Left ventricle myocardium inferior (tissue), 1 donor: ENCODE data around the gene MGAT1. TPM values are rescaled to one million over a fixed set of nuclear protein-coding genes. Genes with fewer than 3 reads are reported as not detected.

Experiments
- DNase-seq: peaks from one replicate; pipeline ENCODE4 v3.0.0-alpha.2; 2020
- H3K27ac ChIP-seq: fragments of 200-600 bp; replicated peaks from 2 replicates; pipeline ENCODE4 v1.8.0; 2021
- H3K27me3 ChIP-seq: fragments of 200-600 bp; 2 replicates; pipeline ENCODE4 v1.8.0; 2021; ENCODE audit warnings: low read depth
- H3K36me3 ChIP-seq: fragments of 200-600 bp; 2 replicates; pipeline ENCODE4 v1.8.0; 2021
- H3K4me1 ChIP-seq: fragments of 200-600 bp; 2 replicates; pipeline ENCODE4 v1.8.0; 2021
- H3K4me3 ChIP-seq: fragments of 200-600 bp; 2 replicates; pipeline ENCODE4 v1.8.0; 2021; ENCODE audit warnings: mild to moderate bottlenecking, moderate library complexity
- H3K9me3 ChIP-seq: fragments of 200-600 bp; replicated peaks from 2 replicates; pipeline ENCODE4 v1.8.0; 2021
- CTCF ChIP-seq: fragments of 200-600 bp; IDR thresholded peaks from 2 replicates; pipeline ENCODE4 v1.8.0; 2021; ENCODE audit warnings: antibody characterized with exemption, mild to moderate bottlenecking, borderline replicate concordance
- intact Hi-C: fragments of 100-400 bp; cut with micrococcal nuclease; formaldehyde crosslinking; loops from one replicate; pipeline ENCODE4 v1.11.0; 2022
- total RNA-seq: library from RNA; stranded (reverse); fragmentation: NEBNext Ultra II Directional; extraction: Animal tissue kit (Norgen Biotek cat#: 25700); gene quantifications from one replicate; pipeline ENCODE4 v1.2.1, GENCODE V29; 2021
- donor health status: DM: no; HTN: yes; CAD: no; lungs with severe emphysema.

MGAT1 gene
- total RNA-seq, 1 donor from 2014 or later = 60.4 TPM

GRCh38 chr5:180739958-180740357 is 62.6 kb downstream of the MGAT1 start, which contains the start of gene OR2Y1:
TSS of gene OR2Y1 (minus strand) at chr5:180740058. CDS start at chr5:180740058, 0 bp downstream.
- H3K9me3 ChIP-seq = no peaks in the 10 kb centered on the region
- TF ChIP-seq CTCF = no peak
- no peak for DNase-seq
- H3K4me1 ChIP-seq = no peaks in the 10 kb centered on the region
- intact Hi-C loops = no loop called here
- H3K27me3 ChIP-seq = peaks cover 77% of the 10 kb centered on the region
- H3K4me3 ChIP-seq = no peak within 1 kb of the TSS
- H3K36me3 ChIP-seq = no peaks in the 10 kb centered on the region
- no peak within 1 kb of the TSS for H3K27ac ChIP-seq

GRCh38 chr5:180739271-180739670 is 63.3 kb downstream of the MGAT1 start:
- no peak for TF ChIP-seq CTCF
- Histone ChIP-seq H3K36me3 (no peaks in the 10 kb centered on the region), H3K27ac (no peak overlapping the region), H3K27me3 (peaks cover 70% of the 10 kb centered on the region), H3K4me3 (no peak overlapping the region), H3K4me1 (no peaks in the 10 kb centered on the region), H3K9me3 (no peaks in the 10 kb centered on the region)
- intact Hi-C loops = no loop called here
- no peak for DNase-seq

GRCh38 chr5:180736536-180736935 is 66.1 kb downstream of the MGAT1 start:
- DNase-seq = no peak
- H3K27me3 ChIP-seq = peaks cover 44% of the 10 kb centered on the region
- intact Hi-C loops = no loop called here
- no peak overlapping the region for H3K27ac ChIP-seq
- no peak for TF ChIP-seq CTCF
- H3K9me3 ChIP-seq = no peaks in the 10 kb centered on the region
- no peaks in the 10 kb centered on the region for H3K36me3 ChIP-seq
- H3K4me3 ChIP-seq = no peak overlapping the region
- no peaks in the 10 kb centered on the region for H3K4me1 ChIP-seq

Other genes with a start within 250 kb of the MGAT1 start
- not detected for gene SCGB3A1, start 211.3 kb downstream of the MGAT1 start, total RNA-seq
- gene FLT4, start 153.2 kb downstream of the MGAT1 start, total RNA-seq = 6.1 TPM
- gene OR2Y1, start 62.7 kb downstream of the MGAT1 start, total RNA-seq = not detected
- 15.9 TPM for gene ZFP62, start 58.5 kb upstream of the MGAT1 start, total RNA-seq
- gene BTNL8, start 96.4 kb upstream of the MGAT1 start, total RNA-seq = 0.58 TPM
- gene BTNL3, start 186.0 kb upstream of the MGAT1 start, total RNA-seq = not detected
- gene BTNL9, start 237.5 kb upstream of the MGAT1 start, total RNA-seq = 38.5 TPM